PC-9 (cell line): ENCODE data around the gene FCN2. TPM values are rescaled to one million over a fixed set of nuclear protein-coding genes. Genes with fewer than 3 reads are reported as not detected.

Experiments used
- BruUV-seq: library from RNA; stranded (reverse); fragments of 400-500 nt; replicated peaks from 2 replicates; lab custom pipeline; 2021; lab: Mats Ljungman, UMichigan
- CTCF ChIA-PET: fragments of 300-600 bp; sonication (Branson Sonifier 250); formaldehyde crosslinking; loops from one replicate; lab custom pipeline; 2022; ENCODE audit warnings: antibody characterized with exemption; lab: Charles Lee
- POLR2A ChIA-PET: fragments of 300-600 bp; sonication (Branson Sonifier 250); formaldehyde crosslinking; loops from one replicate; lab custom pipeline; 2022; ENCODE audit warnings: antibody characterized with exemption; ENCODE audit not compliant: unreplicated experiment; lab: Charles Lee
- DNase-seq, 2 experiments: peaks; one replicate each; pipeline versions ENCODE4 v3.0.0 to v3.0.0-alpha.2; 2015 to 2022; ENCODE audit warnings: mixed read lengths in 1 of 2
- H2AFZ ChIP-seq: fragments of 200-600 bp; sonication (generic); 2 replicates; pipeline ENCODE4 v1.8.1; 2017; ENCODE audit warnings: antibody characterized with exemption
- H3F3A ChIP-seq: fragments of 200-600 bp; sonication (generic); 2 replicates; pipeline ENCODE4 v1.8.1; 2017; ENCODE audit warnings: antibody characterized with exemption, mild to moderate bottlenecking, low read depth; ENCODE audit not compliant: insufficient read depth
- H3K27ac ChIP-seq: fragments of 200-600 bp; sonication (generic); 2 replicates; pipeline ENCODE4 v1.6.1; 2016; ENCODE audit warnings: mixed run types
- H3K27me3 ChIP-seq: fragments of 200-600 bp; sonication (generic); 2 replicates; pipeline ENCODE4 v1.6.1; 2016; ENCODE audit warnings: low read depth, mixed run types; ENCODE audit not compliant: insufficient read depth
- H3K36me3 ChIP-seq: fragments of 200-600 bp; sonication (generic); 2 replicates; pipeline ENCODE4 v1.6.1; 2016; ENCODE audit warnings: low read depth, mixed run types
- H3K4me1 ChIP-seq: fragments of 200-600 bp; sonication (generic); replicated peaks from 2 replicates; pipeline ENCODE4 v1.6.1; 2016; ENCODE audit warnings: mixed run types; ENCODE audit not compliant: insufficient read depth
- H3K4me2 ChIP-seq: fragments of 200-600 bp; sonication (generic); 2 replicates; pipeline ENCODE4 v1.6.1; 2017; ENCODE audit warnings: mixed run types
- H3K4me3 ChIP-seq: fragments of 200-600 bp; sonication (generic); 2 replicates; pipeline ENCODE4 v1.6.1; 2016; ENCODE audit warnings: mixed run types
- H3K79me2 ChIP-seq: fragments of 200-600 bp; sonication (generic); 2 replicates; pipeline ENCODE4 v1.6.1; 2017; ENCODE audit warnings: low read depth, mixed run types
- H3K9me2 ChIP-seq: fragments of 200-600 bp; sonication (generic); 2 replicates; pipeline ENCODE4 v1.8.1; 2017; ENCODE audit warnings: mild to moderate bottlenecking; ENCODE audit not compliant: insufficient read depth
- H3K9me3 ChIP-seq: fragments of 200-600 bp; sonication (generic); 2 replicates; pipeline ENCODE4 v1.8.1; 2016; ENCODE audit warnings: low read depth; ENCODE audit not compliant: insufficient read depth
- H4K20me1 ChIP-seq: fragments of 200-600 bp; sonication (generic); 2 replicates; pipeline ENCODE4 v1.8.1; 2017; ENCODE audit not compliant: insufficient read depth
- EZH2 ChIP-seq: fragments of 200-600 bp; sonication (generic); IDR thresholded peaks from 2 replicates; pipeline ENCODE4 v1.8.0; 2017; ENCODE audit warnings: antibody characterized with exemption, low read depth
- intact Hi-C: fragments of 100-400 bp; cut with micrococcal nuclease; formaldehyde crosslinking; loops from one replicate; pipeline ENCODE4 v1.10.0; 2022; ENCODE audit not compliant: unreplicated experiment
- total RNA-seq: library from RNA; stranded (reverse); gene quantifications from 2 replicates; pipeline ENCODE4 v1.2.3, GENCODE V29; 2021
- TF ChIP-seq, protein P1 (sequence below): fragments of 200-600 bp; sonication (generic); conservative IDR thresholded peaks from 2 replicates; pipeline ENCODE4 v1.6.1; 2017; ENCODE audit warnings: mixed run types, antibody characterized with exemption, mild to moderate bottlenecking, moderate library complexity

FCN2 gene
- total RNA-seq, 1 experiment from 2014 or later, result not detected

DNA sequence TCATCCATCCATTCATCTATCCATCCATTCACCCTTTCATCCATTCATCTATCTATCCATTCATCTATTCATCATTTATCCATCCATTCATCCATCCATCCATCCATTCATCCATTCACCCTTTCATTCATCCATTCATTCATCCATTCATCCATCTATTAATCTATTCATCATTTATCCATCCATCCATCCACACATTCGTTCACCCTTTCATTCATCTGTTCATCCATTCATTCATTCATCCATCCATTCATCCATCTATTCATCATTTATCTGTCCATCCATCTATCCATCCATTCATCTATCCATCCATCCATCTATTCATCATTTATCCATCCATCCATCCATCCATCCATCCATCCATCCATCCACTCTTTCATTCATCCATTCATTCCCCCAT lies 33.9 kb upstream of the FCN2 start:
- no peak for DNase-seq
- intact Hi-C loops, result no loop called here
- BruUV-seq, result no TSS peak
- H3K4me3 ChIP-seq, result no peak overlapping the region
- H3K9me2 ChIP-seq, result no peaks in the 10 kb centered on the region
- CTCF ChIA-PET, result no interaction called here
- no peak overlapping the region for H3K27ac ChIP-seq
- no peak overlapping the region for H3K4me2 ChIP-seq
- H3K27me3 ChIP-seq, result peaks cover 27% of the 10 kb centered on the region
- POLR2A ChIA-PET, result no interaction called here
- H3F3A ChIP-seq, result no peaks in the 10 kb centered on the region
- no peaks in the 10 kb centered on the region for H3K4me1 ChIP-seq
- TF ChIP-seq EZH2, result no peak
- TF ChIP-seq, protein P1, sequence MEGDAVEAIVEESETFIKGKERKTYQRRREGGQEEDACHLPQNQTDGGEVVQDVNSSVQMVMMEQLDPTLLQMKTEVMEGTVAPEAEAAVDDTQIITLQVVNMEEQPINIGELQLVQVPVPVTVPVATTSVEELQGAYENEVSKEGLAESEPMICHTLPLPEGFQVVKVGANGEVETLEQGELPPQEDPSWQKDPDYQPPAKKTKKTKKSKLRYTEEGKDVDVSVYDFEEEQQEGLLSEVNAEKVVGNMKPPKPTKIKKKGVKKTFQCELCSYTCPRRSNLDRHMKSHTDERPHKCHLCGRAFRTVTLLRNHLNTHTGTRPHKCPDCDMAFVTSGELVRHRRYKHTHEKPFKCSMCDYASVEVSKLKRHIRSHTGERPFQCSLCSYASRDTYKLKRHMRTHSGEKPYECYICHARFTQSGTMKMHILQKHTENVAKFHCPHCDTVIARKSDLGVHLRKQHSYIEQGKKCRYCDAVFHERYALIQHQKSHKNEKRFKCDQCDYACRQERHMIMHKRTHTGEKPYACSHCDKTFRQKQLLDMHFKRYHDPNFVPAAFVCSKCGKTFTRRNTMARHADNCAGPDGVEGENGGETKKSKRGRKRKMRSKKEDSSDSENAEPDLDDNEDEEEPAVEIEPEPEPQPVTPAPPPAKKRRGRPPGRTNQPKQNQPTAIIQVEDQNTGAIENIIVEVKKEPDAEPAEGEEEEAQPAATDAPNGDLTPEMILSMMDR, result no peak
- no peaks in the 10 kb centered on the region for H3K36me3 ChIP-seq
- no peaks in the 10 kb centered on the region for H3K9me3 ChIP-seq
- H4K20me1 ChIP-seq, result no peaks in the 10 kb centered on the region
- H2AFZ ChIP-seq, result no peak overlapping the region
- H3K79me2 ChIP-seq, result no peaks in the 10 kb centered on the region

DNA sequence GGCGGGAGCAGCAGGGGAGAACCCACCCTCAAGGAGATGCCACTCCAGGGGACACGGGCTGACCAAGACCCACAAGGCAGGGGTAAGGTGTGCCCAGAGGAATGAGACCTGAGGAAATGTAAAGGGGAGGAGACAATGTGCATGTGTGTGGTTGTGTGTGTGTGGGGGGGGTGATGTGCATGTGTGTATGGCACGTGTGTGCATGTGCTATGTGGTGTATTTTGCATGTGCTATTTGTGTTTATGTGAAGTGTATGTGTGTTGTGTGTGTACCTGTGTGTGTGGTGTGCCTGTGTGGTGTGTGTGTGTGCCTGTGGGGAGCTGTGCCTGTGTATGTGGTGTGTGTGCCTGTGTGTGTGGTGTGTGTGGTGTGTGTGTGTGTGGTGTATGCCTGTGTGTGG lies 33.5 kb upstream of the FCN2 start:
- H2AFZ ChIP-seq, result no peak overlapping the region
- no peaks in the 10 kb centered on the region for H3F3A ChIP-seq
- H3K4me2 ChIP-seq, result no peak overlapping the region
- no peaks in the 10 kb centered on the region for H4K20me1 ChIP-seq
- no peak overlapping the region for H3K27ac ChIP-seq
- H3K9me3 ChIP-seq, result no peaks in the 10 kb centered on the region
- intact Hi-C loops, result no loop called here
- peaks cover 27% of the 10 kb centered on the region for H3K27me3 ChIP-seq
- POLR2A ChIA-PET, result no interaction called here
- H3K79me2 ChIP-seq, result no peaks in the 10 kb centered on the region
- H3K9me2 ChIP-seq, result no peaks in the 10 kb centered on the region
- no peak for DNase-seq
- no peaks in the 10 kb centered on the region for H3K4me1 ChIP-seq
- no peaks in the 10 kb centered on the region for H3K36me3 ChIP-seq
- no peak overlapping the region for H3K4me3 ChIP-seq
- CTCF ChIA-PET, result interaction anchor here (0.6 kb wide), 1 partner anchor 1237 kb away, joined by 7 read pairs; no protein-coding TSS in a partner anchor
- TF ChIP-seq EZH2, result no peak
- TF ChIP-seq, protein P1, result no peak
- no TSS peak for BruUV-seq

DNA sequence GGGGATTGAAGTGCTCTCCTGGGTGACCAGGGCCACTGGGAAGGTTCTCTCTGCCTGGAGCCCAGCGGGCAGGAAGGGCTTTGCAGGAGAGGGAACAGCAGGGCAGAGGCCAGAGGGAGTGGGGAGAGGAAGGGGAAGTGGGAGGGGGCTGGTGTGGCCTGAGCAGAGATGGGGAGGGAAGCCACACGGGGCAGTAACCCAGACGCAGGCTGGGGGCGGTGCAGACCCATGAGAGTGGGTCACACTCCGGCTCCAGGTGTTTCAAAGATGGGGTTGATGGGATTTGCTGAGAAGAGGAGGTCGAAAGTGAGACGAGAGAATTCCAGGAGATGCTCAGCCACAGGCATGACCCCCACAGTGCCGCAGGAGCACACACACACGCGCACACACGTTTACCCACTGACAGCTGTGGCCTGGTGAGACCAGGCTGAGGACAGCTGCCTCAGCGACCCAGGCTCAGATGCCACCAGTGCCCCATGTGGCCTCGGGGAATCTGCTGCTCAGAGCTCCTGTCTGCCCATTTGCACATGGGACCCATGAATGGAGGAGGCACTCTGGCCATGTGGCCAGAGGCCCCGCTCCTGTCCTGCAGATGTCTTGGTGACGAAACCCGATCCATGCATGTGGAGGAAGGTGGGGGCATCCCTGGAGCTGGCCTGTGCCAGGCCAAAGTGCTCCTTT lies 32.7 kb upstream of the FCN2 start:
- Histone ChIP-seq H3K4me3 (no peak overlapping the region), H3K9me2 (no peaks in the 10 kb centered on the region), H3K4me1 (no peaks in the 10 kb centered on the region), H3K9me3 (no peaks in the 10 kb centered on the region), H3K36me3 (no peaks in the 10 kb centered on the region), H3K4me2 (no peak overlapping the region), H3K79me2 (no peaks in the 10 kb centered on the region), H2AFZ (no peak overlapping the region), H3K27ac (no peak overlapping the region), H3F3A (no peaks in the 10 kb centered on the region), H4K20me1 (no peaks in the 10 kb centered on the region), H3K27me3 (peaks cover 27% of the 10 kb centered on the region)
- intact Hi-C loops, result no loop called here
- TF ChIP-seq, protein P1, result no peak
- no TSS peak for BruUV-seq
- ChIA-PET POLR2A (no interaction called here), CTCF (interaction anchor here (0.6 kb wide), 1 partner anchor 1238 kb away, joined by 7 read pairs; no protein-coding TSS in a partner anchor)
- DNase-seq, result no peak
